CD4-positive, alpha-beta memory T cell (primary cell): ENCODE data around the gene PFKL. TPM values are rescaled to one million over a fixed set of nuclear protein-coding genes. Genes with fewer than 3 reads are reported as not detected.

Experiments used
- CTCF ChIA-PET: fragments of 350-600 bp; sonication (Branson Sonifier 250); formaldehyde crosslinking; loops from one replicate; lab custom pipeline; 2021; ENCODE audit warnings: inconsistent platforms; ENCODE audit not compliant: partially characterized antibody; lab: Charles Lee
- POLR2A ChIA-PET: fragments of 350-600 bp; sonication (Branson Sonifier 250); formaldehyde crosslinking; loops from one replicate; lab custom pipeline; 2021; ENCODE audit not compliant: partially characterized antibody; lab: Charles Lee
- DNase-seq, 5 donors: peaks; one replicate each; pipeline versions ENCODE4 v3.0.0 to v3.0.0-alpha.2; 2020 to 2022; ENCODE audit warnings: mixed read lengths in 1 of 5
- H3K27ac ChIP-seq: one replicate; pipeline ENCODE4 v1.7.0; 2013; ENCODE audit warnings: low read depth, low read length
- H3K27me3 ChIP-seq: 2 replicates; pipeline ENCODE4 v1.7.0; 2013; ENCODE audit warnings: mild to moderate bottlenecking, low read length, moderate library complexity; ENCODE audit not compliant: insufficient read depth
- H3K36me3 ChIP-seq: 2 replicates; pipeline ENCODE4 v1.7.0; 2013; ENCODE audit warnings: mild to moderate bottlenecking, low read length, moderate library complexity; ENCODE audit not compliant: insufficient read depth
- H3K4me1 ChIP-seq: 2 replicates; pipeline ENCODE4 v1.7.0; 2013; ENCODE audit warnings: mild to moderate bottlenecking, low read length, moderate library complexity; ENCODE audit not compliant: insufficient read depth
- H3K4me3 ChIP-seq, 2 donors: one replicate each; pipeline ENCODE4 v1.7.0; 2013; ENCODE audit warnings: low read length in 2 of 2, mild to moderate bottlenecking in 1 of 2
- H3K9me3 ChIP-seq, 2 donors: one replicate each; pipeline ENCODE4 v1.7.0; 2013; ENCODE audit warnings: low read length in 2 of 2, control low read depth in 1 of 2; ENCODE audit not compliant: control insufficient read depth in 1 of 2
- H3K27ac Mint-ChIP-seq, 7 donors: one replicate each; pipeline ENCODE4 v1.8.0; 2020 to 2021; ENCODE audit warnings: mixed read lengths in 7 of 7, mild to moderate bottlenecking in 6 of 7, inconsistent platforms in 3 of 7, moderate library complexity in 3 of 7
- H3K27me3 Mint-ChIP-seq, 2 donors: one replicate each; pipeline ENCODE4 v1.8.0; 2020 to 2021; ENCODE audit warnings: mixed read lengths in 2 of 2
- H3K36me3 Mint-ChIP-seq, 2 donors: one replicate each; pipeline ENCODE4 v1.8.0; 2020 to 2021; ENCODE audit warnings: mixed read lengths in 2 of 2, inconsistent platforms in 1 of 2, mild to moderate bottlenecking in 1 of 2
- H3K4me1 Mint-ChIP-seq, 4 donors: one replicate each; pipeline ENCODE4 v1.8.0; 2020 to 2021; ENCODE audit warnings: mixed read lengths in 4 of 4, mild to moderate bottlenecking in 1 of 4
- H3K4me3 Mint-ChIP-seq, 8 donors: one replicate each; pipeline ENCODE4 v1.8.0; 2020 to 2021; ENCODE audit warnings: mixed read lengths in 8 of 8, mild to moderate bottlenecking in 7 of 8, moderate library complexity in 6 of 8, inconsistent platforms in 3 of 8
- H3K9me3 Mint-ChIP-seq, 8 donors: one replicate each; pipeline ENCODE4 v1.8.0; 2020 to 2021; ENCODE audit warnings: mixed read lengths in 8 of 8, mild to moderate bottlenecking in 5 of 8, inconsistent platforms in 3 of 8, moderate library complexity in 1 of 8
- intact Hi-C: fragments of 100-400 bp; cut with micrococcal nuclease; formaldehyde crosslinking; loops from one replicate; pipeline ENCODE4 v1.15.1; 2023
- polyA plus RNA-seq, 2 donors: library from polyadenylated mRNA; unstranded; fragments of 300-500 nt; fragmentation: Illumina TruSeq; gene quantifications; one replicate each; pipeline ENCODE4 v1.2.3, GENCODE V29; 2021
- total RNA-seq, 2 experiments: library from RNA; stranded (reverse); gene quantifications; one replicate each; pipeline ENCODE4 v1.2.3, GENCODE V29; 2021

PFKL gene
- total and polyA plus RNA-seq, 4 experiments from 2014 or later, result 132 to 145 (median 139) TPM

GRCh38 chr21:44291936-44292811 is 7.7 kb upstream of the PFKL start:
- no peaks in the 10 kb centered on the region for H3K36me3 ChIP-seq
- intact Hi-C loops, result no loop called here
- ChIA-PET POLR2A (no interaction called here), CTCF (interaction anchor here (0.5 kb wide), 1 partner anchor 1681 kb away, joined by 3 read pairs; no protein-coding TSS in a partner anchor)
- H3K27me3 ChIP-seq, result no peaks in the 10 kb centered on the region
- peak in 1 of 5 donors; percentile 22 for DNase-seq
- no peaks in the 10 kb centered on the region for H3K9me3 ChIP-seq
- Mint-ChIP-seq H3K4me1 (peaks cover 6 to 29% (median 14%) of the 10 kb centered on the region in 4 donors), H3K27ac (peak overlapping the region in 3 of 7 donors; percentile 47 to 64 (median 55)), H3K27me3 (no peaks in the 10 kb centered on the region), H3K4me3 (peak overlapping the region in 7 of 8 donors; percentile 27 to 72 (median 65)), H3K9me3 (no peaks in the 10 kb centered on the region), H3K36me3 (no peaks in the 10 kb centered on the region)
- peaks cover 36% of the 10 kb centered on the region for H3K4me1 ChIP-seq
- H3K4me3 ChIP-seq, result no peak overlapping the region
- no peak overlapping the region for H3K27ac ChIP-seq

GRCh38 chr21:44292812-44293195 is 7.0 kb upstream of the PFKL start:
- H3K4me3 Mint-ChIP-seq, result peak overlapping the region in 4 of 8 donors; percentile 27 to 76 (median 48)
- POLR2A ChIA-PET, result no interaction called here
- DNase-seq, result peak in 1 of 5 donors; percentile 33
- Histone ChIP-seq H3K4me3 (no peak overlapping the region), H3K27ac (no peak overlapping the region), H3K4me1 (peaks cover 43% of the 10 kb centered on the region), H3K9me3 (no peaks in the 10 kb centered on the region), H3K27me3 (no peaks in the 10 kb centered on the region), H3K36me3 (no peaks in the 10 kb centered on the region)
- peak overlapping the region in 1 of 7 donors; percentile 47 for H3K27ac Mint-ChIP-seq
- H3K27me3 Mint-ChIP-seq, result no peaks in the 10 kb centered on the region
- H3K9me3 Mint-ChIP-seq, result no peaks in the 10 kb centered on the region
- peaks cover 7 to 33% (median 19%) of the 10 kb centered on the region in 4 donors for H3K4me1 Mint-ChIP-seq
- H3K36me3 Mint-ChIP-seq, result no peaks in the 10 kb centered on the region
- intact Hi-C loops, result no loop called here
- CTCF ChIA-PET, result no interaction called here

- peaks cover 52% of the 10 kb centered on the region for H3K4me1 ChIP-seq
- Mint-ChIP-seq H3K36me3 (no peaks in the 10 kb centered on the region), H3K4me1 (peaks cover 13 to 37% (median 27%) of the 10 kb centered on the region in 4 donors), H3K9me3 (peaks cover 0 to 1% (median 0%) of the 10 kb centered on the region in 8 donors), H3K4me3 (peak overlapping the region in 5 of 8 donors; percentile 48 to 71 (median 53)), H3K27ac (peak overlapping the region in 1 of 7 donors; percentile 23), H3K27me3 (no peaks in the 10 kb centered on the region)
- H3K9me3 ChIP-seq, result no peaks in the 10 kb centered on the region
- H3K4me3 ChIP-seq, result no peak overlapping the region
- DNase-seq, result peak; percentile 43 to 63 (median 57)
- ChIA-PET POLR2A (interaction anchor here (1.0 kb wide), 1 partner anchor 10 kb away, joined by 3 read pairs; no protein-coding TSS in a partner anchor), CTCF (no interaction called here)
- H3K27me3 ChIP-seq, result no peaks in the 10 kb centered on the region
- no peaks in the 10 kb centered on the region for H3K36me3 ChIP-seq
- no peak overlapping the region for H3K27ac ChIP-seq
- intact Hi-C loops, result no loop called here
Measured at GRCh38 chr21:44293551-44294231, 6.2 kb upstream of the PFKL start.

GRCh38 chr21:44294391-44295162 is 5.3 kb upstream of the PFKL start:
- Mint-ChIP-seq H3K27ac (peak overlapping the region in 4 of 7 donors; percentile 29 to 67 (median 55)), H3K4me3 (peak overlapping the region in 2 of 8 donors; percentile 38 to 59), H3K36me3 (peaks cover 0 to 3% of the 10 kb centered on the region in 2 donors), H3K4me1 (peaks cover 18 to 45% (median 33%) of the 10 kb centered on the region in 4 donors), H3K27me3 (no peaks in the 10 kb centered on the region), H3K9me3 (peaks cover 0 to 2% (median 0%) of the 10 kb centered on the region in 8 donors)
- POLR2A ChIA-PET, result interaction anchor here (1.0 kb wide), 1 partner anchor 9 kb away, joined by 3 read pairs; no protein-coding TSS in a partner anchor
- Histone ChIP-seq H3K27me3 (no peaks in the 10 kb centered on the region), H3K4me1 (peaks cover 59% of the 10 kb centered on the region), H3K4me3 (no peak overlapping the region), H3K27ac (no peak overlapping the region), H3K9me3 (no peaks in the 10 kb centered on the region), H3K36me3 (no peaks in the 10 kb centered on the region)
- intact Hi-C loops, result no loop called here
- CTCF ChIA-PET, result no interaction called here
- peak; percentile 15 to 56 (median 27) for DNase-seq

GRCh38 chr21:44295163-44295573 is 4.7 kb upstream of the PFKL start:
- DNase-seq, result peak in 2 of 5 donors; percentile 15 to 39
- Histone ChIP-seq H3K27me3 (no peaks in the 10 kb centered on the region), H3K27ac (no peak overlapping the region), H3K4me1 (peaks cover 59% of the 10 kb centered on the region), H3K36me3 (no peaks in the 10 kb centered on the region), H3K9me3 (no peaks in the 10 kb centered on the region), H3K4me3 (no peak overlapping the region)
- ChIA-PET CTCF (no interaction called here), POLR2A (interaction anchor here (1.0 kb wide), 1 partner anchor 8 kb away, joined by 3 read pairs; no protein-coding TSS in a partner anchor)
- H3K27ac Mint-ChIP-seq, result peak overlapping the region in 6 of 7 donors; percentile 36 to 88 (median 76)
- peaks cover 0 to 3% of the 10 kb centered on the region in 2 donors for H3K36me3 Mint-ChIP-seq
- peaks cover 0 to 2% (median 0%) of the 10 kb centered on the region in 8 donors for H3K9me3 Mint-ChIP-seq
- intact Hi-C loops, result no loop called here
- peak overlapping the region in 4 of 8 donors; percentile 24 to 67 (median 58) for H3K4me3 Mint-ChIP-seq
- no peaks in the 10 kb centered on the region for H3K27me3 Mint-ChIP-seq
- peaks cover 18 to 44% (median 32%) of the 10 kb centered on the region in 4 donors for H3K4me1 Mint-ChIP-seq

GRCh38 chr21:44295646-44296045 is 4.2 kb upstream of the PFKL start:
- peaks cover 0 to 3% of the 10 kb centered on the region in 2 donors for H3K36me3 Mint-ChIP-seq
- no peaks in the 10 kb centered on the region for H3K27me3 Mint-ChIP-seq
- peaks cover 18 to 40% (median 30%) of the 10 kb centered on the region in 4 donors for H3K4me1 Mint-ChIP-seq
- Histone ChIP-seq H3K4me3 (no peak overlapping the region), H3K27me3 (no peaks in the 10 kb centered on the region), H3K9me3 (no peaks in the 10 kb centered on the region), H3K27ac (no peak overlapping the region), H3K4me1 (peaks cover 60% of the 10 kb centered on the region), H3K36me3 (no peaks in the 10 kb centered on the region)
- peak overlapping the region in 5 of 7 donors; percentile 36 to 88 (median 73) for H3K27ac Mint-ChIP-seq
- ChIA-PET POLR2A (no interaction called here), CTCF (no interaction called here)
- intact Hi-C loops, result loop anchor here (2.0 kb wide), 1 partner anchor 283 kb away; the partner anchor contains the start of gene TRAPPC10
- peak in 1 of 5 donors; percentile 33 for DNase-seq
- peaks cover 0 to 2% (median 0%) of the 10 kb centered on the region in 8 donors for H3K9me3 Mint-ChIP-seq
- peak overlapping the region in 3 of 8 donors; percentile 45 to 67 (median 64) for H3K4me3 Mint-ChIP-seq
